BJ (cell line): Measurements from ENCODE around the gene ABCC5. TPM values are rescaled to one million over a fixed set of nuclear protein-coding genes. Genes with fewer than 3 reads are reported as not detected.

Source experiments
- CTCF ChIA-PET: fragments of 350-600 bp; formaldehyde crosslinking; extraction: SDS; loops from one replicate; lab custom pipeline; 2021; ENCODE audit warnings: antibody characterized with exemption, inconsistent platforms; lab: Yijun Ruan, JAX
- POLR2A ChIA-PET: fragments of 300-600 bp; sonication (Branson Sonifier 250); formaldehyde crosslinking; extraction: SDS; loops from one replicate; lab custom pipeline; 2021; ENCODE audit warnings: antibody characterized with exemption; lab: Charles Lee
- DNase-seq: peaks from one replicate; pipeline ENCODE4 v3.0.0-alpha.2; 2011; ENCODE audit warnings: low read depth
- H3K27me3 ChIP-seq: 2 replicates; pipeline ENCODE4 v1.6.0; 2011; ENCODE audit warnings: low read length; ENCODE audit not compliant: control insufficient read depth, insufficient read depth
- H3K36me3 ChIP-seq: 2 replicates; pipeline ENCODE4 v1.5.1; 2011; ENCODE audit warnings: low read length; ENCODE audit not compliant: control insufficient read depth, insufficient read depth
- H3K4me3 ChIP-seq: 2 replicates; pipeline ENCODE4 v1.5.1; 2011; ENCODE audit warnings: low read depth, mild to moderate bottlenecking, control low read depth, low read length
- CTCF ChIP-seq: IDR thresholded peaks from 2 replicates; pipeline ENCODE4 v1.5.1; 2011; ENCODE audit warnings: low read depth, mild to moderate bottlenecking, control low read depth, inconsistent platforms, low read length, moderate library complexity; ENCODE audit not compliant: insufficient read depth
- polyA plus RNA-seq: library from polyadenylated mRNA; depleted of rRNA; stranded (reverse); fragments of >200 nt; gene quantifications from 2 replicates; pipeline ENCODE4 v1.2.3, GENCODE V29; 2011

ABCC5 gene
- polyA plus RNA-seq, 1 experiment = 16.9 TPM

GRCh38 chr3:183941216-183941615 is 76.5 kb downstream of the ABCC5 start:
- Histone ChIP-seq H3K4me3 (no peak overlapping the region), H3K27me3 (no peaks in the 10 kb centered on the region), H3K36me3 (peaks cover 6% of the 10 kb centered on the region)
- POLR2A ChIA-PET = no interaction called here
- no peak for DNase-seq
- CTCF ChIA-PET = no interaction called here
- TF ChIP-seq CTCF = no peak

GRCh38 chr3:183937601-183938286 is 79.9 kb downstream of the ABCC5 start:
- ChIA-PET POLR2A (no interaction called here), CTCF (interaction anchor here (1.5 kb wide), 1 partner anchor 34 kb away, joined by 4 read pairs; no protein-coding TSS in a partner anchor)
- Histone ChIP-seq H3K36me3 (peaks cover 6% of the 10 kb centered on the region), H3K27me3 (no peaks in the 10 kb centered on the region), H3K4me3 (no peak overlapping the region)
- DNase-seq = no peak
- no peak for TF ChIP-seq CTCF

- Histone ChIP-seq H3K27me3 (no peaks in the 10 kb centered on the region), H3K4me3 (no peak overlapping the region), H3K36me3 (peaks cover 4% of the 10 kb centered on the region)
- no peak for DNase-seq
- ChIA-PET POLR2A (no interaction called here), CTCF (no interaction called here)
- TF ChIP-seq CTCF = no peak
Measured at GRCh38 chr3:183933160-183933559, 84.5 kb downstream of the ABCC5 start.

- ChIA-PET CTCF (no interaction called here), POLR2A (no interaction called here)
- Histone ChIP-seq H3K36me3 (peaks cover 1% of the 10 kb centered on the region; the same call in 1 of the 2 replicates), H3K27me3 (no peaks in the 10 kb centered on the region), H3K4me3 (no peak overlapping the region)
- no peak for TF ChIP-seq CTCF
- DNase-seq = no peak
Measured at GRCh38 chr3:183931881-183932280, 85.8 kb downstream of the ABCC5 start.

GRCh38 chr3:183930086-183930485 is 87.6 kb downstream of the ABCC5 start:
- Histone ChIP-seq H3K27me3 (no peaks in the 10 kb centered on the region), H3K36me3 (peaks cover 4% of the 10 kb centered on the region), H3K4me3 (no peak overlapping the region)
- ChIA-PET CTCF (no interaction called here), POLR2A (no interaction called here)
- DNase-seq = no peak
- no peak for TF ChIP-seq CTCF
